WI38 (cell line): ENCODE measurements around the gene PTK6.

ENCODE experiments used
- H3K4me3 ChIP-seq: 2 replicates; pipeline ENCODE4 v1.5.1; 2011; ENCODE audit warnings: low read depth, mild to moderate bottlenecking, control low read depth, low read length
- CTCF ChIP-seq: IDR thresholded peaks from 2 replicates; pipeline ENCODE4 v1.5.1; 2012; ENCODE audit warnings: low read depth, mild to moderate bottlenecking, control low read depth, low read length

Gene PTK6

GRCh38 chr20:63498960-63499337 lies 38.2 kb downstream of the PTK6 start, which contains the start of gene EEF1A2:
TSS of gene EEF1A2 (minus strand) at chr20:63499083. CDS start at chr20:63497763, 1,320 bp downstream.
- 0 out of 2 replicates have a peak within 1 kb of the TSS, but pooled peaks have one; percentile 20 for H3K4me3 ChIP-seq
- TF ChIP-seq CTCF = no peak

- no peak overlapping the region for H3K4me3 ChIP-seq
- TF ChIP-seq CTCF = no peak
Observed at GRCh38 chr20:63497946-63498935, 38.9 kb downstream of the PTK6 start.

GRCh38 chr20:63497138-63497945 lies 39.8 kb downstream of the PTK6 start:
- TF ChIP-seq CTCF = no peak
- no peak overlapping the region for H3K4me3 ChIP-seq

- H3K4me3 ChIP-seq = no peak overlapping the region; the same call in 1 of the 2 replicates
Observed at GRCh38 chr20:63496596-63497120, 40.5 kb downstream of the PTK6 start.

GRCh38 chr20:63495741-63496595 lies 41.2 kb downstream of the PTK6 start:
- no peak overlapping the region; the same call in 1 of the 2 replicates for H3K4me3 ChIP-seq
- peak; percentile 93 for TF ChIP-seq CTCF

More at GRCh38 chr20:63496596-63497120, 40.5 kb downstream of the PTK6 start:
- TF ChIP-seq CTCF = no peak

GRCh38 chr20:63495167-63495720 lies 41.9 kb downstream of the PTK6 start:
- TF ChIP-seq CTCF = no peak
- H3K4me3 ChIP-seq = no peak overlapping the region
